Measurements from ENCODE around the gene PAM. TPM values are rescaled to one million over a fixed set of nuclear protein-coding genes. Genes with fewer than 3 reads are reported as not detected.
"Not testable (repeated sequence)": the region's sequence is repeated elsewhere in the genome, so short reads cannot be mapped to it uniquely, and the experiment has no call there.

The PAM gene
- total and polyA plus RNA-seq, 12 donors: 488 to 1,485 (median 1,074) TPM

- TF ChIP-seq CTCF (IDR thresholded peaks at IDR 0.05): no peak
- Histone ChIP-seq H3K9me3 (peaks cover 0 to 4% (median 0%) of the 10 kb centered on the region in 11 donors), H3K36me3 (no peaks in the 10 kb centered on the region), H3K4me1 (peaks cover under 1 to 44% (median 11%) of the 10 kb centered on the region in 9 donors), H3K27ac (no peak overlapping the region), H3K4me3 (no peak overlapping the region), H3K27me3 (no peaks in the 10 kb centered on the region)
- no peak for DNase-seq
- intact Hi-C loops (cut with DNase I): no loop called here
- WGBS, 2 donors: 79 to 90% methylated on average over 1 of the region's 1 CpG
- no peak for ATAC-seq
Observed at GRCh38 chr5:102905056-102905455, 150.0 kb downstream of the PAM start.

GRCh38 chr5:102907099-102907498 lies 152.0 kb downstream of the PAM start:
- no CpG with 5 or more reads among the region's 2 CpGs for WGBS, 2 donors
- peaks cover 5 to 52% (median 28%) of the 10 kb centered on the region in 9 donors for H3K4me1 ChIP-seq
- DNase-seq; H3K9me3 ChIP-seq; H3K27me3 ChIP-seq; H3K36me3 ChIP-seq; intact Hi-C loops (cut with DNase I); H3K4me3 ChIP-seq; ATAC-seq; H3K27ac ChIP-seq: not testable (repeated sequence)

DNA sequence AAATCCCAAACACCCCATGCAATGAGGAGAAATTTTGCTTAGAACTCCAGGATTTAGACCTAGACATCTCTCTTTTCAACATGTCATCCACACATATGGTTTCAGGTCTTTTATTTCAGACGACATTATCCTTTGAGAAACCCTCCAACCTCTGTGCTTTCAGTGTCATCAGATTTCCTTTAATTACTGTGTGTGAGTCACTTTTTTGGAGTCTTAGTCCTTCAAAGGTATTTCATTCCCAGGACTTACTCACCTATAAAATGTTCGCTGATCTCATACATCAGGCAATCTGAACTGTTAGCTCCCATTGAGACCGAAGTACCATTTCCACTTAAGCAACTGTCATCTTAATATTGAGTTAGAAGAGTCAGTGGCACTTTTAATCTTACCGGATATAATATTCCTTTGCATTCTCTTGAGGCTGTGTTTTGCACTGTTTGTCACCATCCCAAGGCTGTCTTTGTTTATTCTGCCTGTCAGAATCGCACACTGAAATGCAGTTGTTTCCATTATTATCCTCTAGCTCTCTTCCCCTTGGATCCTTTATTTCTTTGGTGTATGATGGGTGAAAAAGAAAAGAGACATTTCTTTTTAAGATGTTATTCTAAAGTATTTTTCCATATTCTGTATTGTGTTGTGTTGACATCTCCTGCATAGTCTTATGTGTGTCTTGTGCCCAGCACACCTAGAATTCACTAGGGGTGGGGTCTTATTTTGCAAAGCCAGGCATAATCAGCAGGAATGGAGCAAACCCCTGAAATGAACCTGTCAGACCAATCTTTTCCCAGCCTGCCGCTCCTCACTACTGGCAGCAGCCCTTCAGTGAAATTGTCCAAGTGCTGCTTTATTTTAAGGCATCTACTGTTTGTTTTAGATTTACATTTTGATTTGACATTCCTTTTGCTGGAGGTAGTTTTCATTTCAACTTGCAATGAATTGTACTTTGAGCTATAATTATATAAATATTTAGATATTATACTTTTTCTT lies 155.4 kb downstream of the PAM start:
- intact Hi-C loops (cut with DNase I): no loop called here
- peaks cover 0 to 4% (median 0%) of the 10 kb centered on the region in 11 donors for H3K9me3 ChIP-seq
- H3K36me3 ChIP-seq: peaks cover 0 to 19% (median 0%) of the 10 kb centered on the region in 9 donors
- DNase-seq: no peak
- no peaks in the 10 kb centered on the region for H3K27me3 ChIP-seq
- H3K4me1 ChIP-seq: peaks cover 8 to 33% (median 29%) of the 10 kb centered on the region in 9 donors
- H3K4me3 ChIP-seq: no peak overlapping the region
- peak in 1 of 8 donors; percentile 25 for ATAC-seq
- WGBS, 2 donors: 47 to 56% methylated on average over 6 of the region's 6 CpGs
- no peak for TF ChIP-seq CTCF (IDR thresholded peaks at IDR 0.05)
- peak overlapping the region in 4 of 10 donors; percentile 26 to 38 (median 27) for H3K27ac ChIP-seq

GRCh38 chr5:102911973-102912372 lies 156.9 kb downstream of the PAM start:
- ATAC-seq: peak in 7 of 8 donors; percentile 41 to 81 (median 58)
- no peak for TF ChIP-seq CTCF (IDR thresholded peaks at IDR 0.05)

More at GRCh38 chr5:102911973-102912372, 156.9 kb downstream of the PAM start:
- Histone ChIP-seq H3K36me3 (peaks cover 0 to 24% (median 0%) of the 10 kb centered on the region in 9 donors), H3K9me3 (peaks cover 0 to 2% (median 0%) of the 10 kb centered on the region in 11 donors), H3K4me1 (peaks cover 8 to 35% (median 31%) of the 10 kb centered on the region in 9 donors), H3K4me3 (no peak overlapping the region), H3K27me3 (no peaks in the 10 kb centered on the region), H3K27ac (peak overlapping the region in 5 of 10 donors; percentile 6 to 38 (median 27))
- 10 to 13% methylated on average over 2 of the region's 2 CpGs for WGBS, 2 donors
- intact Hi-C loops (cut with DNase I): no loop called here
- DNase-seq: no peak

Measured in heart right ventricle (tissue), 16 donors.